Liver (tissue), 9 donors: ENCODE measurements around the gene SIX3. TPM values are rescaled to one million over a fixed set of nuclear protein-coding genes. Genes with fewer than 3 reads are reported as not detected.
A peak's percentile ranks its signal among the peaks of the same experiment; 100 is the strongest.

Experiments
- DNase-seq: peaks from one replicate; pipeline ENCODE4 v3.0.0-alpha.2; 2017; ENCODE audit warnings: low spot score
- H3K27ac ChIP-seq, 2 donors: one replicate each; pipeline ENCODE4 v1.7.0; 2013; ENCODE audit warnings: inconsistent platforms in 2 of 2, low read length in 2 of 2, control low read depth in 1 of 2, low read depth in 1 of 2, mild to moderate bottlenecking in 1 of 2
- H3K27me3 ChIP-seq, 4 donors: one replicate each; pipeline versions ENCODE4 v1.6.1 to v1.7.0; 2013; ENCODE audit warnings: low read length in 3 of 4, inconsistent platforms in 1 of 4, mild to moderate bottlenecking in 1 of 4, moderate library complexity in 1 of 4; ENCODE audit not compliant: control insufficient read depth in 4 of 4, insufficient read depth in 4 of 4
- H3K36me3 ChIP-seq, 4 donors: one replicate each; pipeline versions ENCODE4 v1.6.1 to v1.7.0; 2013; ENCODE audit warnings: low read length in 3 of 4, mild to moderate bottlenecking in 3 of 4, low read depth in 1 of 4, moderate library complexity in 1 of 4; ENCODE audit not compliant: control insufficient read depth in 4 of 4, insufficient read depth in 3 of 4
- H3K4me1 ChIP-seq, 4 donors: one replicate each; pipeline versions ENCODE4 v1.6.1 to v1.7.0; 2013; ENCODE audit warnings: low read length in 3 of 4, mild to moderate bottlenecking in 3 of 4, moderate library complexity in 1 of 4; ENCODE audit not compliant: control insufficient read depth in 4 of 4, insufficient read depth in 4 of 4
- H3K4me3 ChIP-seq, 3 donors: one replicate each; pipeline versions ENCODE4 v1.6.1 to v1.7.0; 2013; ENCODE audit warnings: low read length in 3 of 3, control low read depth in 1 of 3, low read depth in 1 of 3, mild to moderate bottlenecking in 1 of 3
- H3K9ac ChIP-seq, 2 donors: one replicate each; pipeline ENCODE4 v1.7.0; 2013; ENCODE audit warnings: low read length in 2 of 2, mild to moderate bottlenecking in 2 of 2, moderate library complexity in 2 of 2, control low read depth in 1 of 2, low read depth in 1 of 2
- H3K9me3 ChIP-seq, 4 donors: one replicate each; pipeline versions ENCODE4 v1.6.1 to v1.7.0; 2013; ENCODE audit warnings: low read length in 3 of 4; ENCODE audit not compliant: control insufficient read depth in 4 of 4
- ATF3 ChIP-seq: IDR thresholded peaks from 2 replicates; pipeline ENCODE4 v1.6.1; 2016; ENCODE audit warnings: antibody characterized with exemption
- CTCF ChIP-seq: fragments of 150-350 bp; IDR thresholded peaks from 2 replicates; pipeline ENCODE4 v1.5.1; 2017; ENCODE audit warnings: improper control_type of control experiment, low read depth, low read length; ENCODE audit not compliant: missing input control
- EGR1 ChIP-seq, 2 donors: IDR thresholded peaks; 2 replicates each; pipeline ENCODE4 v1.6.1; 2016 to 2018; ENCODE audit warnings: antibody characterized with exemption in 2 of 2, low read depth in 2 of 2
- FOXA1 ChIP-seq: IDR thresholded peaks from 2 replicates; pipeline ENCODE4 v1.6.1; 2016; ENCODE audit warnings: antibody characterized with exemption
- FOXA2 ChIP-seq: IDR thresholded peaks from 2 replicates; pipeline ENCODE4 v1.6.1; 2016; ENCODE audit warnings: antibody characterized with exemption
- GABPA ChIP-seq, 2 donors: IDR thresholded peaks in 1 of 2; conservative IDR thresholded peaks in 1 of 2; 2 replicates each; pipeline ENCODE4 v1.6.1; 2016; ENCODE audit warnings: antibody characterized with exemption in 2 of 2, mild to moderate bottlenecking in 1 of 2, moderate library complexity in 1 of 2
- HNF4A ChIP-seq, 2 donors: conservative IDR thresholded peaks; 2 replicates each; pipeline ENCODE4 v1.6.1; 2016; ENCODE audit warnings: antibody characterized with exemption in 2 of 2, mild to moderate bottlenecking in 2 of 2
- HNF4G ChIP-seq: IDR thresholded peaks from 2 replicates; pipeline ENCODE4 v1.6.1; 2016; ENCODE audit warnings: antibody characterized with exemption
- MAX ChIP-seq: IDR thresholded peaks from 2 replicates; pipeline ENCODE4 v1.6.1; 2016; ENCODE audit warnings: antibody characterized with exemption
- NR2F2 ChIP-seq: IDR thresholded peaks from 2 replicates; pipeline ENCODE4 v1.6.1; 2016; ENCODE audit warnings: antibody characterized with exemption
- RAD21 ChIP-seq, 2 donors: IDR thresholded peaks; 2 replicates each; pipeline ENCODE4 v1.6.1; 2016; ENCODE audit warnings: antibody characterized with exemption in 2 of 2, mild to moderate bottlenecking in 2 of 2
- REST ChIP-seq: IDR thresholded peaks from 2 replicates; pipeline ENCODE4 v1.6.1; 2016; ENCODE audit warnings: antibody characterized with exemption, mild to moderate bottlenecking
- RXRA ChIP-seq, 2 donors: IDR thresholded peaks; 2 replicates each; pipeline ENCODE4 v1.6.1; 2017 to 2018; ENCODE audit warnings: antibody characterized with exemption in 2 of 2, mild to moderate bottlenecking in 1 of 2
- SP1 ChIP-seq: IDR thresholded peaks from 2 replicates; pipeline ENCODE4 v1.6.1; 2018; ENCODE audit warnings: antibody characterized with exemption, mild to moderate bottlenecking
- TAF1 ChIP-seq: conservative IDR thresholded peaks from 2 replicates; pipeline ENCODE4 v1.6.1; 2016; ENCODE audit warnings: antibody characterized with exemption, mild to moderate bottlenecking
- YY1 ChIP-seq: IDR thresholded peaks from 2 replicates; pipeline ENCODE4 v1.6.1; 2016; ENCODE audit warnings: antibody characterized with exemption, mild to moderate bottlenecking
- ZBTB33 ChIP-seq: IDR thresholded peaks from 2 replicates; pipeline ENCODE4 v1.6.1; 2016; ENCODE audit warnings: antibody characterized with exemption
- WGBS: extraction: QIAGEN DNeasy Blood & Tissue Kit; methylation state at CpG from one replicate; pipeline ENCODE4 v1.1.7; 2013; 5-methylcytosine and 5-hydroxymethylcytosine counted together
- polyA plus RNA-seq, 2 donors: library from polyadenylated mRNA; stranded (reverse) in 1 of 2; unstranded in 1 of 2; fragments of 200-250 nt in 1 of 2; fragments of >200 nt in 1 of 2; fragmentation: Nextera tagmentation in 1 of 2; extraction: Ambion mirVana in 1 of 2; gene quantifications; one replicate each; pipeline versions ENCODE4 v1.2.1 to v1.2.3, GENCODE V29; 2013 to 2015
- total RNA-seq, 2 donors: library from RNA; depleted of rRNA; stranded (reverse); fragments of >200 nt; gene quantifications; one replicate each; pipeline ENCODE4 v1.2.3, GENCODE V29; 2014
- donor health status: healthy.
- donor health status: healthy.
- donor health status: healthy.
- donor health status: healthy.
- donor health status: healthy.

The SIX3 gene
- total and polyA plus RNA-seq, 4 donors: not detected

GRCh38 chr2:44928483-44929158 is 12.9 kb upstream of the SIX3 start:
- H3K4me1 ChIP-seq: peaks cover 3 to 32% (median 8%) of the 10 kb centered on the region in 4 donors
- peaks cover 0 to 2% (median 0%) of the 10 kb centered on the region in 4 donors for H3K9me3 ChIP-seq
- H3K36me3 ChIP-seq: no peaks in the 10 kb centered on the region
- peaks cover 8 to 18% (median 14%) of the 10 kb centered on the region in 4 donors for H3K27me3 ChIP-seq
- peak overlapping the region in 1 of 3 donors; percentile 43 for H3K4me3 ChIP-seq
- no peak overlapping the region for H3K9ac ChIP-seq
- no peak overlapping the region for H3K27ac ChIP-seq
- no peak for TF ChIP-seq TAF1
- no peak for TF ChIP-seq GABPA (IDR thresholded peaks at IDR 0.05 in 1 of 2, conservative IDR thresholded peaks at IDR 0.05 in 1 of 2)
- TF ChIP-seq ZBTB33: no peak
- no peak for TF ChIP-seq RXRA (IDR thresholded peaks at IDR 0.05)
- no peak for TF ChIP-seq REST
- no peak for TF ChIP-seq HNF4A (conservative IDR thresholded peaks at IDR 0.05)
- no peak for TF ChIP-seq RAD21 (IDR thresholded peaks at IDR 0.05)
- no peak for TF ChIP-seq FOXA1
- TF ChIP-seq EGR1 (IDR thresholded peaks at IDR 0.05; ENCODE audit: low read depth in 2 of 2): no peak
- no peak for TF ChIP-seq NR2F2
- TF ChIP-seq SP1: no peak
- no peak for DNase-seq
- WGBS: 5% methylated on average over 62 of the region's 62 CpGs

GRCh38 chr2:44929159-44929734 is 12.3 kb upstream of the SIX3 start:
- Histone ChIP-seq H3K4me1 (peaks cover 3 to 38% (median 9%) of the 10 kb centered on the region in 4 donors), H3K9ac (no peak overlapping the region), H3K9me3 (peaks cover 0 to 2% (median 0%) of the 10 kb centered on the region in 4 donors), H3K4me3 (peak overlapping the region in 1 of 3 donors; percentile 43), H3K36me3 (no peaks in the 10 kb centered on the region), H3K27ac (no peak overlapping the region), H3K27me3 (peaks cover 15 to 18% (median 16%) of the 10 kb centered on the region in 4 donors)
- 7% methylated on average over 66 of the region's 66 CpGs for WGBS
- DNase-seq: no peak
- TF ChIP-seq HNF4G: no peak
- TF ChIP-seq ATF3: no peak
- TF ChIP-seq TAF1: no peak
- TF ChIP-seq MAX: no peak
- no peak for TF ChIP-seq RAD21 (IDR thresholded peaks at IDR 0.05)
- no peak for TF ChIP-seq EGR1 (IDR thresholded peaks at IDR 0.05; ENCODE audit: low read depth in 2 of 2)
- no peak for TF ChIP-seq CTCF
- TF ChIP-seq HNF4A (conservative IDR thresholded peaks at IDR 0.05): no peak
- TF ChIP-seq NR2F2: no peak
- no peak for TF ChIP-seq YY1
- TF ChIP-seq SP1: no peak
- TF ChIP-seq ZBTB33: no peak
- no peak for TF ChIP-seq RXRA (IDR thresholded peaks at IDR 0.05)
- no peak for TF ChIP-seq FOXA2
